H9 (cell line): ENCODE data around the gene KRTAP19-3. TPM values are rescaled to one million over a fixed set of nuclear protein-coding genes. Genes with fewer than 3 reads are reported as not detected.

Experiments
- DNase-seq: peaks from one replicate; pipeline ENCODE4 v3.0.0-alpha.2; 2017
- H2AFZ ChIP-seq: one replicate; pipeline ENCODE4 v1.6.1; 2013; ENCODE audit warnings: mild to moderate bottlenecking, low read length, control low read depth, moderate library complexity
- H2AK5ac ChIP-seq: 2 replicates; pipeline ENCODE4 v1.6.1; 2013; ENCODE audit warnings: low read length, control low read depth, mixed read lengths; ENCODE audit not compliant: insufficient read length
- H2BK120ac ChIP-seq: one replicate; pipeline ENCODE4 v1.6.1; 2013; ENCODE audit warnings: low read depth, mild to moderate bottlenecking, low read length, control low read depth, inconsistent platforms; ENCODE audit not compliant: poor library complexity, severe bottlenecking
- H2BK12ac ChIP-seq: 2 replicates; pipeline ENCODE4 v1.6.1; 2013; ENCODE audit warnings: low read length, control low read depth, mixed read lengths, low read depth; ENCODE audit not compliant: insufficient read length
- H2BK15ac ChIP-seq: 2 replicates; pipeline ENCODE4 v1.6.1; 2013; ENCODE audit warnings: low read depth, low read length, control low read depth
- H2BK20ac ChIP-seq: one replicate; pipeline ENCODE4 v1.6.1; 2013; ENCODE audit warnings: low read depth, mild to moderate bottlenecking, low read length, control low read depth, inconsistent platforms; ENCODE audit not compliant: poor library complexity, severe bottlenecking
- H2BK5ac ChIP-seq: 2 replicates; pipeline ENCODE4 v1.6.1; 2013; ENCODE audit warnings: low read length, control low read depth, mixed read lengths; ENCODE audit not compliant: insufficient read length
- H3K14ac ChIP-seq: 2 replicates; pipeline ENCODE4 v1.6.1; 2013; ENCODE audit warnings: low read length, control low read depth; ENCODE audit not compliant: insufficient read depth
- H3K18ac ChIP-seq: 2 replicates; pipeline ENCODE4 v1.6.1; 2013; ENCODE audit warnings: low read depth, mild to moderate bottlenecking, mixed read lengths, low read length, control low read depth; ENCODE audit not compliant: insufficient read length
- H3K23ac ChIP-seq: 2 replicates; pipeline ENCODE4 v1.6.1; 2013; ENCODE audit warnings: low read length, control low read depth, mixed read lengths, low read depth; ENCODE audit not compliant: insufficient read length
- H3K23me2 ChIP-seq: 2 replicates; pipeline ENCODE4 v1.6.1; 2013; ENCODE audit warnings: low read depth, mild to moderate bottlenecking, mixed read lengths, low read length, control low read depth; ENCODE audit not compliant: insufficient read length, poor library complexity, severe bottlenecking
- H3K27ac ChIP-seq: 2 replicates; pipeline ENCODE4 v1.5.1; 2013; ENCODE audit warnings: low read length, control low read depth, mixed read lengths, low read depth; ENCODE audit not compliant: insufficient read length
- H3K27me3 ChIP-seq: 2 replicates; pipeline ENCODE4 v1.6.1; 2013; ENCODE audit warnings: low read length, control low read depth, inconsistent platforms; ENCODE audit not compliant: insufficient read depth
- H3K4ac ChIP-seq: 2 replicates; pipeline ENCODE4 v1.6.1; 2013; ENCODE audit warnings: low read depth, mild to moderate bottlenecking, control low read depth, inconsistent platforms, low read length, moderate library complexity
- H3K4me1 ChIP-seq: 2 replicates; pipeline ENCODE4 v1.6.1; 2013; ENCODE audit warnings: low read length, control low read depth, inconsistent platforms; ENCODE audit not compliant: insufficient read depth
- H3K4me2 ChIP-seq: 2 replicates; pipeline ENCODE4 v1.6.1; 2013; ENCODE audit warnings: low read length, control low read depth, mixed read lengths; ENCODE audit not compliant: insufficient read length, insufficient read depth
- H3K56ac ChIP-seq: 2 replicates; pipeline ENCODE4 v1.6.1; 2013; ENCODE audit warnings: low read depth, mild to moderate bottlenecking, mixed read lengths, low read length, control low read depth; ENCODE audit not compliant: insufficient read length
- H3K79me1 ChIP-seq: 2 replicates; pipeline ENCODE4 v1.6.1; 2013; ENCODE audit warnings: low read depth, mild to moderate bottlenecking, moderate library complexity, low read length, control low read depth, inconsistent platforms; ENCODE audit not compliant: insufficient read depth, poor library complexity, severe bottlenecking
- H3K79me2 ChIP-seq: 2 replicates; pipeline ENCODE4 v1.6.1; 2013; ENCODE audit warnings: low read length, control low read depth, inconsistent platforms; ENCODE audit not compliant: insufficient read depth
- H3K9ac ChIP-seq: 2 replicates; pipeline ENCODE4 v1.6.1; 2013; ENCODE audit warnings: low read length, control low read depth, mixed read lengths; ENCODE audit not compliant: insufficient read length; ENCODE audit errors: extremely low read depth
- H3K9me3 ChIP-seq: one replicate; pipeline ENCODE4 v1.6.1; 2013; ENCODE audit warnings: low read depth, low read length, inconsistent platforms; ENCODE audit not compliant: control insufficient read depth
- H3T11ph ChIP-seq: one replicate; pipeline ENCODE4 v1.6.1; 2013; ENCODE audit warnings: mild to moderate bottlenecking, low read length, control low read depth, inconsistent platforms
- H4K20me1 ChIP-seq: one replicate; pipeline ENCODE4 v1.6.1; 2013; ENCODE audit not compliant: control insufficient read depth, insufficient read length, insufficient read depth
- H4K5ac ChIP-seq: 2 replicates; pipeline ENCODE4 v1.6.1; 2013; ENCODE audit warnings: low read depth, mild to moderate bottlenecking, mixed read lengths, low read length, control low read depth; ENCODE audit not compliant: insufficient read length
- H4K8ac ChIP-seq: replicated peaks from 2 replicates; pipeline ENCODE4 v1.6.1; 2013; ENCODE audit warnings: low read length, control low read depth, mixed read lengths, low read depth; ENCODE audit not compliant: insufficient read length
- H4K91ac ChIP-seq: 2 replicates; pipeline ENCODE4 v1.6.1; 2013; ENCODE audit warnings: low read depth, mild to moderate bottlenecking, moderate library complexity, mixed read lengths, low read length, control low read depth; ENCODE audit not compliant: insufficient read length
- H3K27ac Mint-ChIP-seq, 3 experiments: 2 replicates in 2 of 3; 3 replicates in 1 of 3; pipeline ENCODE4 v1.8.0; 2020 to 2021; ENCODE audit warnings: mixed read lengths in 3 of 3, mild to moderate bottlenecking in 1 of 3, moderate library complexity in 1 of 3
- H3K27me3 Mint-ChIP-seq: 2 replicates; pipeline ENCODE4 v1.8.0; 2021; ENCODE audit warnings: low read depth, mild to moderate bottlenecking, moderate library complexity, mixed read lengths
- H3K36me3 Mint-ChIP-seq, 3 experiments: 2 replicates in 2 of 3; 3 replicates in 1 of 3; pipeline ENCODE4 v1.8.0; 2020 to 2021; ENCODE audit warnings: low read depth in 3 of 3, mixed read lengths in 3 of 3; ENCODE audit not compliant: insufficient read depth in 1 of 3
- H3K4me1 Mint-ChIP-seq, 2 experiments: 2 replicates each; pipeline ENCODE4 v1.8.0; 2020; ENCODE audit warnings: mixed read lengths in 2 of 2
- H3K4me3 Mint-ChIP-seq, 2 experiments: 2 replicates in 1 of 2; 3 replicates in 1 of 2; pipeline ENCODE4 v1.8.0; 2020 to 2021; ENCODE audit warnings: mild to moderate bottlenecking in 2 of 2, mixed read lengths in 2 of 2, moderate library complexity in 1 of 2
- H3K9me3 Mint-ChIP-seq, 2 experiments: 2 replicates in 1 of 2; 3 replicates in 1 of 2; pipeline ENCODE4 v1.8.0; 2020; ENCODE audit warnings: mild to moderate bottlenecking in 2 of 2, mixed read lengths in 2 of 2, moderate library complexity in 1 of 2
- CTCF ChIP-seq: fragments of 200-600 bp; sonication (generic); conservative IDR thresholded peaks from 3 replicates; pipeline ENCODE4 v1.8.0; 2021; ENCODE audit warnings: antibody characterized with exemption, mild to moderate bottlenecking
- WGBS: extraction: QIAGEN DNeasy Blood & Tissue Kit; methylation state at CpG from one replicate; pipeline ENCODE4 v1.1.7; 2013; ENCODE audit warnings: missing lambda C conversion rate, low lambda C conversion rate, mixed read lengths; ENCODE audit not compliant: insufficient read length; ENCODE audit errors: extremely low coverage; 5-methylcytosine and 5-hydroxymethylcytosine counted together
- total RNA-seq: library from RNA; stranded (reverse); gene quantifications from 2 replicates; pipeline ENCODE4 v1.2.1, GENCODE V29; 2021

The KRTAP19-3 gene
- total RNA-seq, 1 experiment from 2014 or later = not detected

GRCh38 chr21:30444204-30444603 is 47.6 kb downstream of the KRTAP19-3 start:
- Mint-ChIP-seq H3K27ac (peak overlapping the region in 2 of 3 experiments; percentile 22 to 64; a peak in 3 of 7 replicates), H3K4me1 (peaks cover 17 to 26% of the 10 kb centered on the region in 2 experiments), H3K9me3 (no peaks in the 10 kb centered on the region), H3K36me3 (peaks cover 0 to 4% (median 0%) of the 10 kb centered on the region in 3 experiments; a peak in 1 of 7 replicates), H3K27me3 (no peaks in the 10 kb centered on the region), H3K4me3 (no peak overlapping the region)
- no peak overlapping the region for H3K9ac ChIP-seq
- H3K4ac ChIP-seq = no peak overlapping the region
- H2BK5ac ChIP-seq = no peak overlapping the region
- no peak overlapping the region for H2BK20ac ChIP-seq
- H3K18ac ChIP-seq = no peak overlapping the region
- H3K14ac ChIP-seq = no peak overlapping the region
- H4K8ac ChIP-seq = no peak overlapping the region
- no peak overlapping the region for H3K56ac ChIP-seq
- H2BK120ac ChIP-seq = no peak overlapping the region
- no peaks in the 10 kb centered on the region for H3K79me2 ChIP-seq
- no peak overlapping the region for H3T11ph ChIP-seq
- H4K91ac ChIP-seq = no peak overlapping the region
- no peak overlapping the region for H2AFZ ChIP-seq
- no peak overlapping the region for H2AK5ac ChIP-seq
- no peak overlapping the region for H2BK12ac ChIP-seq
- no peaks in the 10 kb centered on the region for H3K79me1 ChIP-seq
- no peak overlapping the region for H4K5ac ChIP-seq
- H3K23ac ChIP-seq = no peak overlapping the region
- no peaks in the 10 kb centered on the region for H3K27me3 ChIP-seq
- H3K27ac ChIP-seq = no peak overlapping the region
- no peaks in the 10 kb centered on the region for H4K20me1 ChIP-seq
- no peak overlapping the region for H3K4me2 ChIP-seq
- peak; percentile 34 for DNase-seq
- H3K4me1 ChIP-seq = peaks cover 3% of the 10 kb centered on the region; the same call in 1 of the 2 replicates
- WGBS = no CpG with 5 or more reads among the region's 1 CpG
- no peaks in the 10 kb centered on the region for H3K23me2 ChIP-seq
- no peaks in the 10 kb centered on the region for H3K9me3 ChIP-seq
- H2BK15ac ChIP-seq = no peak overlapping the region
- TF ChIP-seq CTCF = peak; percentile 53; the same call in 2 of the 3 replicates
